Activated CD4-positive, alpha-beta T cell treated with anti-CD3 and anti-CD28 coated beads, Interleukin-2, amount 50 U/mL, for 1 hour (primary cell): Measurements from ENCODE around the gene NOC2L.

ENCODE experiments used
- DNase-seq: peaks from one replicate; pipeline ENCODE4 v3.0.0-alpha.2; 2020

NOC2L gene

DNA sequence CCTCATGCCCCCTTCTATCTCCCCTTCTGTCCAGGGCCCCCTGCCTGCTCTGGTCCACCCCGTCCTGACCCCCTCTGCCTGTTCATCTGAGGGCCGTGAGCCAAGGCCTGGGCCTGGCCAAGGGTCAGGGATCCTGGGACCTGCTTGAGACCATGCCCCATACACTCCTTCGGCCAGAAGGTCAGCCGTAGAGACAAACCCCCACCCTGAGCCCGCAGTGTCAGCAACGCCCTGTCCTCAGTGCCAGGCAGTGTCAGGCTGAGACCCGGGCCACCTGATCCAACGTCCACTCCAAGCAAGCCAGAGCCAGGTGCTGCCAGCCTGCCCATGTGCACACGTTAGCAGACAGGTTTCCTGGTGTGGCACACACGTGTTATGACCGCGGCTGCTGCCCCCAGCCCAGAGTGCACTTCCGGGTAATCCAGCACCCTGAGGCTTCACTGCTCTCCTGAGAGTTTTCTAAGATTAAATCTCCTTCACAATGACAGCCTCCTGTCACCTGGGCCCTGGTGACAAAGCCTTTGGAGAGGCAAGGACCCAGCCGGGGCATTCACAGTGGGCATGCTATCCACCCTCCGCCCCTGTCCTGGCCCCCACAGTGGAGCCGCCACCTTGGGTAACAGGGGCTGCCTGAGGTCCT is 45.4 kb downstream of the NOC2L start:
- no peak for DNase-seq

DNA sequence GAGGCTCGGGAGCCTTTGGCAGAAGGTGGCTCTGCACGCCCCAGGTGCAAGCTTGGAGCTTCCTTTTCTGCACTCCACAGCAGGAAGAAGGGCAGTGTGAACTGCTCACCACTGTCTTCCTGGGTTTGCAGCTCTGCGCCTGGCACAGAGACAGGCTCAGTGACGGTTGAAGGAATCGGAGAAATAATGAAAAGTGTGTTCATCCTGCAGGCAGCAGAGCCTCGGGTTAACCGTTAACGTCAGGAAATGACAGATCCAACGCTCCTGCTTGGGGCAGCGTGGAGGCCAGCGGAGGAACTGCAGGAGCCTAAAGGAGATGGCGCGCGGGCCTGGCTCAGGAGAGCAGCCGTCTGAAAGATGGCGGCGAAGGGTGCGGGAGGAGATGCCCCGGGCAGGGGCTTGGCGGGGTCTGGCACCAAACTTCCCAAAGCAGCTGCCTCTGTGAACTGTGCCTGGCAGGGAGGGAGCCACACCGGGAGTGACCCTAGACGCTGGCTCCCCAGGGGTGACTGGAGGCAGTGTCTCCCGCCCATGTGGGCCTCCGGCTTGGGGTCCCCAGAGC is 46.2 kb downstream of the NOC2L start:
- DNase-seq = no peak

DNA sequence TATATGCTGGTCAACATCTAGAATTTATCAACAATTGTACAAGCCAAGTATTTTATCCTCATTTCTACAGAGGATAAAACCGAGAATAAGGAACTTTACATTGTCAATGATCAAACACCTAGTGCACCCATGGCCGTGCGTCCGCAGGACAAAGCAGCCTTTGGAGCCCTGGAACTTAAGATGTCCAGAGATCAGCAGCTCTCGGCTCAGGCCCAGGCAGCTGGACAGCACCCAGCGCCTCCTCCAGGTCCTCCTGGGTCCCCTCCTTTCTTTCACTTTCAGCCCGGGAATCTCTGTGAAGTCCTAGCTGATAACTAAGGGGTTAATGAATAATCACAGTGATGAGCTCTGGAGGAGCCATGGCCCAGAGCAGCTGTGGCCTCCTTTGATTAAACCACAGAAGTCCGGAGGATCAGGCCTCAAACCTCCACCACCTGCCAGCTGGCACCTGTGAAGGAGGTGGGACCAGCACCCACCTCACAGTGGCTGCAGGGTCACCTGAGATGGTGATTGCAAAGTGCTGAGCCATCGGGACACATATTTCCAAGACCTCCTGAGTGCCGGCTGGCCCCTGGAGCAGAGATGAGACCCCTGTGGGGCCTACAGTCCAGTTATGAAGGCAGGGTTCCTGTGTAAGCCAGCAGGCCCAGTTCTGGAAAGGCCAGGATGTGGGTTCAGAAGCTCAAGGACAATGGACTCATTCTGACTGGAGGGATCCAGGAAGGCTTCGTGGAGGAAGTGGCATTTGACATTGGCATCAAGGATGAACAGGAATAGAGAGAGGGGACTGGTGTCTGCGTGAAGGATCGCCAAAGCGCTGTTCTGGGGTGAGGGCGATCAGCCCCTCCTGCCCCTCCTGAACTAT is 46.9 kb downstream of the NOC2L start:
- DNase-seq = no peak

DNA sequence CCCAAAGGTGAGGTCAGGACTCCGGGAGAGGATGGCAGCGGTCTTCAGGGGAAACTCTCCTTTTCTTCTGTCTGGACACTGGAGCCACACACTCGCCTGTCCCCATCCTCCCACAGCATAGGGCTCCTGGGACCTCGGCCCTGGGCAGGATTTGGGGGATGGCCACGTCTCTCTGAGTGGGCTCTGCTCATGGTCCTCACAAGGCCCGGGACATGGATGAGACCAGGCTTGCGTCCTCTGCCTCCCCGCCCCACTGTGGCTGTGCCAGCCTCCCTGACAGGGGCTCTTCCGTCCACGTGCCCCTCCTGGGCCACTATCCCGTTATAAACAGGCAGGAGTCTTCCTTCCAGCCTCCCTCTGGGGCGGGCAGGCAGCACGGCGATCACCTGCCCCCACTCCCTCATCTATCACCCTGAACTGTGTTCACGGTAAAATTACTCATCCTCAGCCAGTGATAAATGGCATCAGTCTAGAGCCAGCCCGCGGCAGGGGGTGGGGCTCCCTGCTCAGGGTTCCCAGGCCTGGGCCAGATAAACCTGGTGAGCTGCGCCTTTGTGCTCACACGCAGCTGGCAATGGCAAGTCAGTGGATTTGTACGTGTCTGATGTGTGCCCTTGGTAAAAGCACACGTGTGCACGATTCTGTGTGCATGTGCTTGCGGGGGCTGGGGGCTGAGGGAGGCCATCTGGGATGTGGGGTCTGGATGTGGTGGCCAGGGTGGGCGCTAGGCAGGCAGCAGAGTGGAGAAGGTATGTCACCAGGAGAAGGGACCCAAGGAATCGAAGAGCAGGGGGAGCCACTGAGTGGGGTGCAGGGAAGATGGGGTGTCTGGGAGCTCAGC is 48.0 kb downstream of the NOC2L start:
- DNase-seq = no peak

- DNase-seq = no peak
Observed at GRCh38 chr1:910311-910880, 48.7 kb downstream of the NOC2L start.

- no peak for DNase-seq
Observed at GRCh38 chr1:909861-910310, 49.2 kb downstream of the NOC2L start.

DNA sequence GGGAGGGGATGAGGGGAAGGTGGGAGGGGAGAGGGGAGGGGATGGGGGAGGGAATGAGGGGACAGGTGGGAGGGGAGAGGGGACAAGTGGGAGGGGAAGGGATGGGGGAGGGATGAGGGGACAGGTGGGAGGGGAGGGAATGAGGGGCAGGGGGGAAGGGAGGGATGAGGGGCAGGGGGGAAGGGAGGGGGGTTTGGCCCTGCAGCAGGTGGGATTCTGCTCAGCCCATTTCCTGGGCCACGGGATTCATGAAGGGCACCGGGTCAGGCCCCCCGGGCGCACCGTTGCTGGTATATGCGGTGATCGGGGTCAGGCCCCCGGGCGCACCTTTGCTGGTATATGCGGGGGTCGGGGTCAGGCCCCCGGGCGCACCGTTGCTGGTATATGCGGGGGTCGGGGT is 50.4 kb downstream of the NOC2L start:
- DNase-seq = no peak

DNA sequence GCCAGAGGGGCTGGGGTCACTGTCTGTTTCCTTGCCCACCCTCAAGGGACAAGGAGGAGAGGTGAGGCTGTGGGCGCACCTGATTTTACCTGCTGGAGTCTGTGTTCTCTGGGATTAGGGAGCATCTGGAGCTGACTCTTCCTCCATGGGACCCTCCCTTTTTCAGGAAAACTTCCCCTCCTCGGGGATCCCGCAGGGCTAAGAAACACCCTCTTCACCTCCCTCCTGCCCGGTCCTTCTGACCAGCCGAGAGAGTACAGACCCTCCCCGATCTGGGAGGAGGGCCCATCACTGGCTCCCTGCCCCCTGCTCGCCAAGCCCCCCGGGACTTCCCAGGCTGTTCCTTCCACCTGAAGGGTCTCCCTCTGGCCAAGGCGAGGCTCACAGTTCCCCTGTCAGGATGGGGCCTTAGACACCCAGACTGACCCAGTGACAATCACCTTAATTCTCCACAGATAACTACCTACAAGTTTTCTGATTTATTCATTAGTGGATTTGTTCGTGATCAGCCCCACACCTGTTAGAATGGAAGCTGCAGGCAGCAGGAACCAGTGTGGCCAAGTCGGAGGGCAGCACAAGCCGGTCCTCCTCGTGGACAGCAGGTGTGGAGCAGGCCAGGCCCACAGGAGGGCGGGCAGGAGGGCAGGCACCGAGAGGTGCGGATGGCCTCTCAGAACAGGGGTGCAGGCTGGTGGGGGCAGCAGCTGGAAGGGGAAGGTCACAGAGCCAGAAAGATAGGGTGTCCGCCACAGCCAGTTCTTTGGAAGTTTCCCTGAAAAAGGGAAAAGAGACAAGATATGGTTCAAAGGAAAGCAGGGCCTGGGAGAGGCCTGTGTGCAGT is 51.2 kb downstream of the NOC2L start:
- DNase-seq = no peak

DNA sequence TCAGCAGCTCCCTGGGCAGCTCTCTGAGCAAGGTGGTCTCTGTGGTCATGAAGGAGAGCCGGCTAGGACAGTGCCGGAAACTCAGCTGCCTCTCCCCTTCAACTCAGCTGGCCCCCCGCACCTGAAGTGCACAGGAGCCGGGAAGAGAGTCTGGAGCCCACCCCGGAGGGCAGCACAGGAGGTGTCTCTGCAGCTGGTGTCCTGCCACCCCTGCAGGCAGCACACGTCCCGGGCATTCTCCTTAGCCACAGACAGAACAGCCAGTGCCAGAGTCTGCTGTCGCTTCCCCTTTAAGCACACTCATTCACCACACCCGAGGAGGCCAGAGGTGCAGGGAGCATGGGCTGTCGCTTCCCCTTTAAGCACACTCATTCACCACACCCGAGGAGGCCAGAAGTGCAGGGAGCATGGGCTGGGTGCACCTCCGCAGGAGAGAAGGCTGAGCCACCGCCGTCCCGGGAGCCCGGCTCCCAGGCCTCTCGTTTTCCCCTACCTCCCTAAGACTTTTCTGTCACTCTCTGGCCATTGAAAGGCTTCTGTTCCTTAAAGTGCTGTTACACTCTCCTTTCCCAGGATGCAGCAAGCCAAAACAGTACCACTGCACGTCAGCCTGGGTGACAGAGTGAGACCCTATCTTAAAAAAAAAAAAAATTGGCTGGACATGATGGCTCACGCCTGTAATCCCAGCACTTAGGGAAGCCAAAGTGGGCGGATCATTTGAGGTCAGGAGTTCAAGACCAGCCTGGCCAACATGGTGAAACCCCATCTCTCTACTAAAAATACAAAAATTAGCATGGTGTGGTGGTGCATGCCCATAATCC is 52.2 kb downstream of the NOC2L start:
- no peak for DNase-seq

- no peak for DNase-seq
Observed at GRCh38 chr1:905811-906599, 53.1 kb downstream of the NOC2L start.

DNA sequence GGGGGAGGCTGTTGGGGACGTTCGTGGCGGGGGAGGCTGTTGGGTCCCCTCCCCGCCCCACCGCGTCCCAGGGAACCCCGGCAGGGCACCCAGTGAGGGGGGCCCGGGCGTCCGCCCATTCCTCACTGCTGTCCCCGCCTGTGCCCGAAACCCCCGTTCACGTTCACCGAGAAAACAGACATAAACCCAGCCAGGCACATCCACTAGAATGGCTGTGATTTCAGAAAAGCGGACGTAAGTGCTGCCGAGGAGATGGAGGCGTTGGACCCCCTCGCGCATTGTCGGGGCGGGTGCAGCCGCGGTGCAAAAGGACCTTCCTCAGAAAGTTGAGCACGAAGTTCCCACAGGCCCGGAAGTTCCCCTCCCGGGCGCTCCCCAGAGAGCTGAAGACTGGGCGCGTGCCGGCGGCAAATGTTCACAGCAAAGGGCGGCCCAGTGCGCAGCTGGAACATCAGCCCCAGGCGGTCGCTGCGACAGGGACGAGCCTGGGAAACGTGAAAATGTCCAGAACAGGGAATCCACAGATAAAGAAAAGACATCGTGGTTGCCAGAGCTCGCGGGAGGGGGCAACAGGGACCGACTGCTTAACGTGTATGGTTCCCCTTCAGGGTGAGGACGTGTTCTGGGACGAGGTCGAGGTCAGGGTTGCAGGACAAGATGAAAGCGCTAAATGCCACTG is 53.8 kb downstream of the NOC2L start:
- DNase-seq = no peak

- peak; percentile 83 for DNase-seq
Observed at GRCh38 chr1:904310-904950, 54.6 kb downstream of the NOC2L start.

DNA sequence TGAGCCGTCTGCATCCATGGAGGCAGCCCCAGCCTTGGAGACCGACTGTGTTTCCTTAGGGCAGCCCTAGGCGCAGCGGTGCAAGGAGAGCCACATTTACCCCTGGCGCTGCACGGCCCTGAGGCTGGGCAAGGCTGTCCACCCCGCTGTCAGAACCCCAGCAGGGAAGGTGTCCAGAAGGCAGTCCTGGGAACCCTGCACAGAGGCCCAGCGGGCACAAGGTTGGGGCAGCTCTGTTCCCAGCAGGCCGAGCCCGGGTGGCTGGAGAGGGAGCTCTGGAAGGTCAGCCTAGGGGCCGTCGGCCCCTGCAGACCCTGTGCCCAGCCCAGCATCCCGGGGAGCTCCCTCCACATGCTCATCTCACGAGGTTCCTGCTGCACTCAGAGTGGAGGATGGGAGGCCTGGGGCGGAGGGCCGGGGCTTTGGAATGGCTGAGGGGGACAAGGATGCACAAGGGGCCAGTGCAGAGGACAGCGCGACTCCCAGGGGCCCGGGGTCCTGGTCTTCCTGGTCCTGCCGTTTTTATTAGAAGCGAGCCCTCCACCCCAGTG is 55.3 kb downstream of the NOC2L start:
- no peak for DNase-seq

DNA sequence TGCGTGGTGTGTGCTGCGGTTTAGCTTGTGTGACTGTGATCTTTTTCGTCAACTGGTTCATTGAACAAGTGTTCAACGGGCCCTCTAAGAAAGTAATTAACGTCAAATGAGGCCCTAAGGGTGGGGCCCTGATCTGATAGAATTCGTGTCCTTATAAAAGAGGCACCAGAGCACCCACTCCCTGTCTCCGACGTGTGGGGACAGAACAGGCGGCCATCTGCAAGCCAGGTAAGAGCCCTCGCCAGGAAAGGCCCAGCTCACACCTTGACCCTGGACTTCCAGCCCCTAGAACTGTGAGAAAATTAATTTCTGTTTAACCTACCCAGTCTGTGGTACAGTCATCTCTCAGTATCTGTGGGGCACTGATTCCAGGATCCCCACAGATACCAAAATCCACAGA is 55.8 kb downstream of the NOC2L start:
- no peak for DNase-seq

DNA sequence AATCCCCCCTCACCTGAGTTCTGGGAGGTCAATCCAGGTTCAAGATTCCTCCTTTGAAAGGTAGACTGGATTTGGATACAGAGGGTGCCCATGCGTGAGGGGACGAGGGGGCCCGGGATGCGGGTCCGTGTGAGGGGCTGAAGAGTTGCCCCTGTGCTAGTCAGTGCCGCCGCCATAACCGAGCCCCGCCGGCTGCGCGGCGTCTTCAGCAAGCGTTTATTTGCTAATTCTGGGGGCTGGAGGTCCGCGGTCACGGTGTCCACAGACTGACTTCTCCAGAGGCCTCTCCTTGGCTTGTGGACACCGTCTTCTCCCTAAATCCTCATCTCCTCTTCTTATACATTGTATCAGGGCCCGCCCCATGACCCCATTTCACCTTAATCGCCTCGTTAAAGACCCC is 56.3 kb downstream of the NOC2L start:
- DNase-seq = no peak

DNA sequence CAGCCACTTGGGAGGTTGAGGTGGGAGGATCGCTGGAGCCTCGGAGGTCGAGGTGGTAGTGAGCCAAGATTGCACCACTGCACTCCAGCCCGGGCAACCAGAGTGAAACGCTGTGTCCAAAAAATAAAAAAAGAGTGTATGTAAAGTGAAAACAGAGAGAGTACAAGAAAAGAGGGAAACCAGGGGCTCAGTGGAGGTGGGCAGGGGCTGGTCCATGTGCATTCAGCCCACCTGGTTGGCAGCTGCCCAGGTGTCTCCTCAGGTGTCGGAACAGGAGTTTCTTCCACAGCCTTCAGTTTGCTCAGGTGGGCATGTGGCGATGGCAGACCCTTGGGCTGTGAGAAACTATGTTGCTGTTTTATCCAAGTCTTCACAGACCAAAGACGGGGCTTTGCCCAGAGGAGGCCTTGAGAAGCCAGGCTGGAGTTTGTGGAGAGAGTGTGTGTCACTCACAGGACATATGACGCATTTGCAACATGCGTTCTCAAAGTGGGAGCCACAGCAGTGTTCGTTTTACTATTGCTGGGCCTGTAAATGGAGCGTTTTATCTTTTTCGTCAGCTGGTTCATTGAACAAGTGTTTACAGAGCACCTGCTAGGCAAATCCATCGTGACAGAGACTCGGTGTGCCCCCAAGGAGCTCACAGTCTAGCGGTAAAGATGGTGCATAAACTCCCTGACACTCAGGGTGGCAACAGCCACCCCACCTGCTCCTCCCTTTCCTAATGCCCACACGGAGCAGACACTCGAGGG is 57.8 kb downstream of the NOC2L start:
- DNase-seq = no peak

GRCh38 chr1:899636-900317 is 59.3 kb downstream of the NOC2L start:
- no peak for DNase-seq
